CD14-positive monocyte (primary cell): ENCODE results near the gene CELF2. TPM values are rescaled to one million over a fixed set of nuclear protein-coding genes. Genes with fewer than 3 reads are reported as not detected.

Experiments
- DNase-seq, 3 donors: peaks; one replicate each; pipeline ENCODE4 v3.0.0-alpha.2; 2011 to 2022
- H2AFZ ChIP-seq: 2 replicates; pipeline ENCODE4 v1.6.0; 2012; ENCODE audit warnings: mild to moderate bottlenecking, low read depth, low read length, inconsistent platforms; ENCODE audit not compliant: insufficient read depth, poor library complexity, severe bottlenecking
- H3K27ac ChIP-seq, 2 donors: 1 replicate in 1 of 2; 2 replicates in 1 of 2; pipeline ENCODE4 v1.5.1; 2012 to 2013; ENCODE audit warnings: low read length in 2 of 2, control low read depth in 1 of 2, inconsistent platforms in 1 of 2, low read depth in 1 of 2, mild to moderate bottlenecking in 1 of 2
- H3K27me3 ChIP-seq, 2 donors: one replicate each; pipeline versions ENCODE4 v1.6.0 to v1.6.1; 2011 to 2013; ENCODE audit warnings: low read length in 2 of 2; ENCODE audit not compliant: control insufficient read depth in 2 of 2, insufficient read depth in 2 of 2
- H3K36me3 ChIP-seq, 2 donors: replicated peaks in 1 of 2; 1 replicate in 1 of 2; 2 replicates in 1 of 2; pipeline versions ENCODE4 v1.5.1 to v1.6.1; 2012 to 2013; ENCODE audit warnings: low read length in 2 of 2, control low read depth in 1 of 2, inconsistent platforms in 1 of 2, mild to moderate bottlenecking in 1 of 2; ENCODE audit not compliant: insufficient read depth in 2 of 2, control insufficient read depth in 1 of 2
- H3K4me1 ChIP-seq, 2 donors: 1 replicate in 1 of 2; 2 replicates in 1 of 2; pipeline versions ENCODE4 v1.5.1 to v1.6.1; 2012 to 2013; ENCODE audit warnings: low read length in 2 of 2, control low read depth in 1 of 2, inconsistent platforms in 1 of 2, mild to moderate bottlenecking in 1 of 2, moderate library complexity in 1 of 2; ENCODE audit not compliant: insufficient read depth in 2 of 2, control insufficient read depth in 1 of 2
- H3K4me2 ChIP-seq: replicated peaks from 2 replicates; pipeline ENCODE3; 2012; ENCODE audit warnings: low read length, moderate library complexity, mild to moderate bottlenecking; ENCODE audit not compliant: poor library complexity, severe bottlenecking; ENCODE audit errors: extremely low read depth
- H3K4me3 ChIP-seq, 3 experiments: fragments of 200-600 bp in 1 of 3; sonication (generic) in 1 of 3; replicated peaks in 1 of 3; 1 replicate in 2 of 3; 2 replicates in 1 of 3; pipeline ENCODE4 v1.5.1; 2011 to 2013; ENCODE audit warnings: low read length in 3 of 3, mild to moderate bottlenecking in 3 of 3, control low read depth in 2 of 3, low read depth in 2 of 3, inconsistent platforms in 1 of 3, moderate library complexity in 1 of 3
- H3K79me2 ChIP-seq: 2 replicates; pipeline ENCODE4 v1.6.0; 2012; ENCODE audit warnings: mild to moderate bottlenecking, control low read depth, inconsistent platforms, low read length, moderate library complexity; ENCODE audit not compliant: insufficient read depth
- H3K9ac ChIP-seq: 2 replicates; pipeline ENCODE4 v1.6.0; 2017; ENCODE audit warnings: low read length, mild to moderate bottlenecking; ENCODE audit not compliant: insufficient read depth, poor library complexity, severe bottlenecking
- H3K9me3 ChIP-seq, 2 donors: replicated peaks in 1 of 2; 1 replicate in 1 of 2; 2 replicates in 1 of 2; pipeline versions ENCODE4 v1.5.1 to v1.6.1; 2012 to 2013; ENCODE audit warnings: low read length in 2 of 2, control low read depth in 1 of 2; ENCODE audit not compliant: control insufficient read depth in 1 of 2, insufficient read depth in 1 of 2
- H4K20me1 ChIP-seq: 2 replicates; pipeline ENCODE4 v1.6.0; 2012; ENCODE audit warnings: mild to moderate bottlenecking, low read length, control low read depth, moderate library complexity; ENCODE audit not compliant: insufficient read depth
- H3K27ac Mint-ChIP-seq, 7 donors: one replicate each; pipeline ENCODE4 v1.8.0; 2020; ENCODE audit warnings: mild to moderate bottlenecking in 7 of 7, mixed read lengths in 7 of 7, moderate library complexity in 6 of 7, inconsistent platforms in 2 of 7
- H3K27me3 Mint-ChIP-seq, 3 donors: one replicate each; pipeline ENCODE4 v1.8.0; 2021 to 2022; ENCODE audit warnings: low read depth in 3 of 3, mild to moderate bottlenecking in 3 of 3, mixed read lengths in 3 of 3, moderate library complexity in 3 of 3, inconsistent platforms in 1 of 3
- H3K36me3 Mint-ChIP-seq, 2 donors: one replicate each; pipeline ENCODE4 v1.8.0; 2020; ENCODE audit warnings: mixed read lengths in 2 of 2, inconsistent platforms in 1 of 2, mild to moderate bottlenecking in 1 of 2
- H3K4me1 Mint-ChIP-seq: one replicate; pipeline ENCODE4 v1.8.0; 2020; ENCODE audit warnings: mild to moderate bottlenecking, mixed read lengths
- H3K4me3 Mint-ChIP-seq, 2 donors: one replicate each; pipeline ENCODE4 v1.8.0; 2020; ENCODE audit warnings: mild to moderate bottlenecking in 2 of 2, mixed read lengths in 2 of 2, moderate library complexity in 1 of 2
- H3K9me3 Mint-ChIP-seq, 7 donors: one replicate each; pipeline ENCODE4 v1.8.0; 2020 to 2022; ENCODE audit warnings: mixed read lengths in 7 of 7, mild to moderate bottlenecking in 6 of 7, moderate library complexity in 6 of 7, inconsistent platforms in 2 of 7
- CTCF ChIP-seq: fragments of 200-600 bp; IDR thresholded peaks from one replicate; pipeline ENCODE4 v1.8.0; 2022; ENCODE audit warnings: antibody characterized with exemption, mild to moderate bottlenecking
- WGBS: methylation state at CpG from one replicate; pipeline ENCODE4 v1.1.5; 2013; ENCODE audit warnings: missing lambda C conversion rate; ENCODE audit not compliant: insufficient coverage; 5-methylcytosine and 5-hydroxymethylcytosine counted together
- intact Hi-C, 2 donors: fragments of 100-400 bp; cut with micrococcal nuclease; formaldehyde crosslinking; loops; one replicate each; pipeline versions ENCODE4 v1.15.0 to v1.15.1; 2023
- polyA plus RNA-seq, 3 donors: library from polyadenylated mRNA; depleted of rRNA in 1 of 3; unstranded in 2 of 3; stranded (reverse) in 1 of 3; fragments of 300-500 nt in 2 of 3; fragments of >200 nt in 1 of 3; fragmentation: Illumina TruSeq in 2 of 3; gene quantifications; 1 replicate in 2 of 3; 2 replicates in 1 of 3; pipeline ENCODE4 v1.2.3, GENCODE V29; 2012 to 2021

The CELF2 gene
- polyA plus RNA-seq, 3 donors: 53.5 to 93.3 (median 80.5) TPM

DNA sequence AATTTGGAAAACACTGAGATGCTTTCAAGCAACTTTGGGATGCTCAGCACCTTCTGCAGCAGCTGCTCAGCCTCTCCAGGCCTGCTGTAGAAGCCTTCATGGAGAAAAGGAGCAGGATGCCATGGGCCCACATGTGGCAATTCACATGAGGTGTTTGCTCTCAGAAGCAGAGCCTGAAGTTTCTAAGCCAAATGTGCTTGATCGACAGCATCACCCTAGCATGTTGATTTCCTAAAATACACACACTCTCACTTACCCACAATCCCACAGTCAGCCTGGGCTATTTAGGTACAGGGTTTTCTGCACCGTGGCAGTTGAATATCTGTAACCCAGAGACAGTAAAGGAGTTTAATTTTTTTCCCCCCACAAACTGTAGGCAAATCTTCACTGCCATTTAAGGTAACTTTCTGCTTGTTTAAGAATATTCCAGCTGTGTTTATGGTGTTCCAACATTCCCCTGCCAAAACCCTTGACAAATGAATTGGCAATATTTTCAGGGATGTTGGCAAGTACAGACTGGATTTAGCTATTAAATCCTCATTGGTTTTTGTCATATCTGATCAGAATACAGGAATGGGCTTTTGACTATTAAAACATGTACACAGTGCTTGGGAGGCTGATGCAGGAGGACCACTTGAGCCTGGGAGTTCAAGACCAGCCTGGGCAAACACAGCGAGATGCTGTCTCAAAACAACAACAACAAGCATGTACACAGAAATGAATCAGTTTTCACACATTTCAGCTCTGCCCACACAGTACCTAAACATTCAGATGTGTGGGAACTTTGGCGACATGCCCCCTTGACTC lies 244.2 kb downstream of the CELF2 start:
- Histone ChIP-seq H3K4me1 (peaks cover 20 to 21% of the 10 kb centered on the region in 2 donors), H3K27ac (peak overlapping the region in 1 of 2 donors; percentile 22), H3K4me2 (no peak overlapping the region), H4K20me1 (peaks cover 100% of the 10 kb centered on the region), H3K4me3 (no peak overlapping the region), H3K79me2 (peaks cover 100% of the 10 kb centered on the region), H3K9ac (no peak overlapping the region), H3K27me3 (no peaks in the 10 kb centered on the region), H3K36me3 (peaks cover 97 to 100% of the 10 kb centered on the region in 2 donors), H3K9me3 (no peaks in the 10 kb centered on the region), H2AFZ (no peak overlapping the region)
- intact Hi-C loops: no loop called here
- DNase-seq: no peak
- no peaks in the 10 kb centered on the region for H3K9me3 Mint-ChIP-seq
- H3K27ac Mint-ChIP-seq: peak overlapping the region in 4 of 7 donors; percentile 1 to 63 (median 42)
- no peaks in the 10 kb centered on the region for H3K27me3 Mint-ChIP-seq
- H3K4me3 Mint-ChIP-seq: no peak overlapping the region
- WGBS: no CpG with 5 or more reads among the region's 4 CpGs
- peaks cover 23% of the 10 kb centered on the region for H3K4me1 Mint-ChIP-seq
- H3K36me3 Mint-ChIP-seq: peaks cover 93 to 97% of the 10 kb centered on the region in 2 donors
- TF ChIP-seq CTCF: no peak

GRCh38 chr10:11262494-11263345 lies 245.0 kb downstream of the CELF2 start:
- Histone ChIP-seq H3K4me1 (peaks cover 14 to 15% of the 10 kb centered on the region in 2 donors), H3K27ac (peak overlapping the region in 1 of 2 donors; percentile 38)
- intact Hi-C loops: no loop called here

More at GRCh38 chr10:11262494-11263345, 245.0 kb downstream of the CELF2 start:
- H3K36me3 ChIP-seq: peaks cover 97 to 100% of the 10 kb centered on the region in 2 donors
- H3K9ac ChIP-seq: no peak overlapping the region
- TF ChIP-seq CTCF: no peak
- H3K9me3 ChIP-seq: no peaks in the 10 kb centered on the region
- peaks cover 100% of the 10 kb centered on the region for H3K79me2 ChIP-seq
- DNase-seq: no peak
- no peak overlapping the region for H2AFZ ChIP-seq
- H3K4me2 ChIP-seq: no peak overlapping the region
- H4K20me1 ChIP-seq: peaks cover 100% of the 10 kb centered on the region
- H3K9me3 Mint-ChIP-seq: no peaks in the 10 kb centered on the region
- peak overlapping the region in 1 of 7 donors; percentile 45 for H3K27ac Mint-ChIP-seq
- WGBS: no CpG with 5 or more reads among the region's 5 CpGs
- H3K4me3 Mint-ChIP-seq: no peak overlapping the region
- H3K36me3 Mint-ChIP-seq: peaks cover 92 to 97% of the 10 kb centered on the region in 2 donors
- no peaks in the 10 kb centered on the region for H3K27me3 Mint-ChIP-seq
- no peak overlapping the region for H3K4me3 ChIP-seq
- H3K4me1 Mint-ChIP-seq: peaks cover 15% of the 10 kb centered on the region
- no peaks in the 10 kb centered on the region for H3K27me3 ChIP-seq
